Adrenal gland (tissue), 12 donors: Measurements from ENCODE around the gene UGT1A6. TPM values are rescaled to one million over a fixed set of nuclear protein-coding genes. Genes with fewer than 3 reads are reported as not detected.
A peak's percentile ranks its signal among the peaks of the same experiment; 100 is the strongest.

ENCODE experiments used
- DNase-seq, 7 donors: peaks; one replicate each; pipeline ENCODE4 v3.0.0-alpha.2; 2019 to 2020
- H3K27ac ChIP-seq, 5 donors: fragments of 200-600 bp; sonication (generic) in 4 of 5; 1 replicate in 3 of 5; 2 replicates in 2 of 5; pipeline versions ENCODE4 v1.5.1 to v1.8.0; 2016 to 2020; ENCODE audit warnings: mild to moderate bottlenecking in 1 of 5
- H3K27me3 ChIP-seq: fragments of 200-600 bp; 2 replicates; pipeline ENCODE4 v1.8.0; 2021
- H3K36me3 ChIP-seq, 2 donors: fragments of 200-600 bp; replicated peaks in 1 of 2; 1 replicate in 1 of 2; 2 replicates in 1 of 2; pipeline versions ENCODE4 v1.5.1 to v1.8.0; 2018 to 2022
- H3K4me1 ChIP-seq, 2 donors: fragments of 200-600 bp; replicated peaks in 1 of 2; 1 replicate in 1 of 2; 2 replicates in 1 of 2; pipeline versions ENCODE4 v1.5.1 to v1.8.0; 2018 to 2021
- H3K4me3 ChIP-seq, 4 donors: fragments of 200-600 bp; sonication (generic) in 3 of 4; one replicate each; pipeline ENCODE4 v1.5.1; 2016 to 2018
- H3K9me3 ChIP-seq, 3 donors: fragments of 200-600 bp; sonication (generic) in 1 of 3; replicated peaks in 1 of 3; 1 replicate in 2 of 3; 2 replicates in 1 of 3; pipeline versions ENCODE4 v1.5.1 to v1.8.0; 2016 to 2021
- CTCF ChIP-seq, 6 experiments: fragments of 450-650 bp in 4 of 6; fragments of 200-600 bp in 2 of 6; sonication (generic) in 1 of 6; IDR thresholded peaks; 1 replicate in 5 of 6; 2 replicates in 1 of 6; pipeline versions ENCODE4 v1.5.1 to v1.8.0; 2016 to 2021; ENCODE audit warnings: antibody characterized with exemption in 6 of 6, mild to moderate bottlenecking in 2 of 6, moderate library complexity in 1 of 6
- POLR2A ChIP-seq, 2 donors: fragments of 450-650 bp; IDR thresholded peaks; one replicate each; pipeline ENCODE4 v1.6.1; 2017; ENCODE audit warnings: antibody characterized with exemption in 2 of 2, mild to moderate bottlenecking in 2 of 2, moderate library complexity in 1 of 2
- WGBS, 4 donors: extraction: QIAGEN DNeasy Blood & Tissue Kit in 2 of 4; methylation state at CpG; one replicate each; pipeline versions ENCODE4 v1.1.5 to v1.1.7; 2013 to 2017; 5-methylcytosine and 5-hydroxymethylcytosine counted together
- intact Hi-C, 2 donors: fragments of 100-400 bp; cut with DNase I; formaldehyde crosslinking; loops; one replicate each; pipeline versions ENCODE4 v1.14.1 to v1.15.0; 2022 to 2023
- polyA plus RNA-seq, 3 donors: library from polyadenylated mRNA; stranded (reverse); fragments of 200-250 nt in 2 of 3; fragments of 350-450 nt in 1 of 3; fragmentation: Illumina TruSeq in 1 of 3; extraction: RNeasy Lipid Tissue Mini Kit (QIAGEN cat#74804) in 1 of 3; gene quantifications; one replicate each; pipeline ENCODE4 v1.2.3, GENCODE V29; 2013 to 2014
- total RNA-seq, 9 donors: library from RNA; depleted of rRNA in 4 of 9; stranded (reverse); fragments of >200 nt in 4 of 9; fragments of 120-200 nt in 1 of 9; fragmentation: NEBNext Ultra II Directional in 1 of 9; extraction: Animal tissue kit (Norgen Biotek cat#: 25700) in 1 of 9; gene quantifications; one replicate each; pipeline versions ENCODE4 v1.1.0 to v1.2.4, GENCODE V29; 2013 to 2023
- donor health status: healthy with polysubstance abuse.
- donor health status: Bipolar disorder and iron deficiency.
- donor health status: DM: yes; HTN: yes; CAD: no.
- donor health status: DM: no; HTN: no; CAD: no.
- donor health status: DM: no; HTN: no; CAD: no.
- donor health status: DM: yes; HTN: yes; CAD: no.

UGT1A6 gene
- total and polyA plus RNA-seq, 12 donors: 0.16 TPM; not detected in 11

- peak in 1 of 7 donors; percentile 14 for DNase-seq
Measured at GRCh38 chr2:233789554-233789953, 96.9 kb downstream of the UGT1A6 start.

DNA sequence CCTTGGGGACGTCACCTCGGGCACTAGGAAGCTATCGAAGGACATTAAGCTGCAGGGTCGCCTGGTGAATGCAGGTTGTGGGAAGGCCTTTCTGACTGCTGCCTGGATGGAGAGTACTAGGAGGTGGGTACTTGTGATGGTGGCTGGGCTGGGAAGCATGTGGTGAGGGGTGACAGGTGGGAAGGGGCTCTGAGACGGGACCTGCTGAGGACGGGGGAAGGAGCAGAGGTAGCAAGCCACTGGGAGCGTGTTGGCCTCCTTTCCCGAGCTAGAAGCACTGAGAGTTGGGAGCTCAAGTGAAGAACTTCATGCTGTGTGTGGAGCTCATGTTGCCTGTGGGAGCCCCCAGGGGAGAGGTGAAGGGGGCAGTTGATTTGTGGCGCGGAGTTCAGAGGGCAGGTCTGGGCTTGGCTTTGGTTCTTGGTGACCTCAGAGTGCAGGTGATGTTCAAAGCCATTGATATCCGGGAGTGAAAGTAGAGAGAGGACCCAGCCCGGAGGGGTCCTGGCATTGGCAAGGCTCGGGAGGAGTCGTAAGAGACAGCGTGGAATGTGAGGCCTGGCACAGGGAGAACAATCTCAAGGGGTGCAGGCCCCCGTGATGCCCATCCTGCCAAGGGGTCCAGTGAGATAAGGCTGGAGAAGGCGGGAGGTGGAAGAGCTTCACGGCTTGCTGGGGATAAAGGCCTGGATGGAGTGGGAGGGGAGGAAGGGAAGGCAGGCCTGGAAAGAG is 98.6 kb downstream of the UGT1A6 start:
- 78 to 85% (median 81%) methylated on average over 18 of the region's 18 CpGs for WGBS, 4 donors
- H3K4me1 ChIP-seq: no peaks in the 10 kb centered on the region
- peak in 2 of 7 donors; percentile 3 to 11 for DNase-seq
- H3K27ac ChIP-seq: no peak overlapping the region
- H3K27me3 ChIP-seq: no peaks in the 10 kb centered on the region
- H3K9me3 ChIP-seq: no peaks in the 10 kb centered on the region
- TF ChIP-seq CTCF (IDR thresholded peaks at IDR 0.05): no peak
- intact Hi-C loops: no loop called here
- H3K4me3 ChIP-seq: no peak overlapping the region
- no peaks in the 10 kb centered on the region for H3K36me3 ChIP-seq

More at GRCh38 chr2:233789554-233789953, 96.9 kb downstream of the UGT1A6 start:
- no peaks in the 10 kb centered on the region for H3K9me3 ChIP-seq
- H3K4me3 ChIP-seq: no peak overlapping the region
- no peaks in the 10 kb centered on the region for H3K4me1 ChIP-seq
- no peak overlapping the region for H3K27ac ChIP-seq
- no peaks in the 10 kb centered on the region for H3K36me3 ChIP-seq
- TF ChIP-seq CTCF (IDR thresholded peaks at IDR 0.05): no peak
- TF ChIP-seq POLR2A (IDR thresholded peaks at IDR 0.05): no peak
- 88 to 93% (median 93%) methylated on average over 3 to 7 of the region's 7 CpGs for WGBS, 4 donors
- intact Hi-C loops: no loop called here
- H3K27me3 ChIP-seq: no peaks in the 10 kb centered on the region

DNA sequence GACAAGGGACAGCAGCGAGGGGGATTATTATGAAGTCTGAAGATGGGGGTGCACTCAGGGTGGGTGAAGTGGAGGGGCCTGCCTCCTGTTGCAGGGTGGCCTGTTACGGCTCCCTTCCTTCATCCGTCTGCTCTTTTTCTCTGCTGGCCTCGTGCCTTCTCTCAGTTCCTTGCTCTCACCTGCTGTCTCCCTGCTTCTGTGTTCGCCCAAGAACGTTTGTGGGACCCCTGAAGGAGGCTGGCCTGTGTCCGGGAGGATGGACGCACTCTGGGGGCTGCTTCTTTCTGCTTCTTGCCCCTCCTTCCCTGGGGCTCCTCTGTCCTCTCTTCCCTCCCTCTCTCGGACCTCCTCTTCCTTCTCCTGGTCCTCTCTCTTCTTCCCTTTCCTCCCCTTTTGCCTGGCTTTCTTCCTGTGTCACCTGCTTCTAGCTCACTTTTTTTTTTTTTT is 99.2 kb downstream of the UGT1A6 start:
- intact Hi-C loops: no loop called here
- WGBS, 4 donors: 74 to 87% (median 81%) methylated on average over 9 of the region's 9 CpGs
- DNase-seq: peak in 2 of 7 donors; percentile 1 to 4
- H3K36me3 ChIP-seq: no peaks in the 10 kb centered on the region
- no peaks in the 10 kb centered on the region for H3K9me3 ChIP-seq
- no peaks in the 10 kb centered on the region for H3K27me3 ChIP-seq
- no peaks in the 10 kb centered on the region for H3K4me1 ChIP-seq
- TF ChIP-seq POLR2A (IDR thresholded peaks at IDR 0.05) (no peak), CTCF (IDR thresholded peaks at IDR 0.05) (no peak)
- H3K4me3 ChIP-seq: no peak overlapping the region
- no peak overlapping the region for H3K27ac ChIP-seq

GRCh38 chr2:233792720-233793119 is 100.0 kb downstream of the UGT1A6 start:
- intact Hi-C loops: no loop called here
- H3K9me3 ChIP-seq: no peaks in the 10 kb centered on the region

More at GRCh38 chr2:233792720-233793119, 100.0 kb downstream of the UGT1A6 start:
- H3K36me3 ChIP-seq: no peaks in the 10 kb centered on the region
- TF ChIP-seq POLR2A (IDR thresholded peaks at IDR 0.05) (no peak), CTCF (IDR thresholded peaks at IDR 0.05) (no peak)
- H3K4me3 ChIP-seq: no peak overlapping the region
- 84 to 91% (median 88%) methylated on average over 7 of the region's 7 CpGs for WGBS, 4 donors
- no peak overlapping the region for H3K27ac ChIP-seq
- no peaks in the 10 kb centered on the region for H3K27me3 ChIP-seq
- H3K4me1 ChIP-seq: no peaks in the 10 kb centered on the region
- peak in 1 of 7 donors; percentile 4 for DNase-seq
